Stimulated activated CD4-positive, alpha-beta T cell treated with anti-CD3 and anti-CD28 coated beads, Interleukin-1b, Interleukin-23, amount 100 ng/mL, for 4 hours (primary cell): ENCODE data around the gene GFI1B.
A peak's percentile ranks its signal among the peaks of the same experiment; 100 is the strongest.
"Not testable (repeated sequence)": the region's sequence is repeated elsewhere in the genome, so short reads cannot be mapped to it uniquely, and the experiment has no call there.

Source experiments
- DNase-seq, 2 donors: peaks; one replicate each; pipeline ENCODE4 v3.0.0-alpha.2; 2020; ENCODE audit warnings: low read depth in 2 of 2

The GFI1B gene

DNA sequence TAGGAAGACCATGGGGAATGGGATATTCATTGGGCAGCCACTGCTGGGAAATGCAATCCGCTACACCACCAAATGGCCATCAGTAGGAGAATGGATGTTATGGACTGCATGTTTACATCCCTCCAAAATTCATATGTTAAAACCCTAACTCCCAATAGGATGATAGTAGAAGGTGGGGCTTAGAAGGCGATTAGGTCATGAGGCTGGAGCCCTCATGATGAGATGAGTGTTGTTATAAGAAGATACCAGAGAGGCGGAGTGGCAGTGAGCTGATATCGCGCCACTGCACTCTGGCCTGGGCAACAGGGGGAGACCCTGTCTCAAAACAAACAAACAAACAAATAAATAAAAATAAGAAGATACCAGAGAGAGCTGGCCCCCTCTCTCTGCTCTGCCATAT lies 36.2 kb downstream of the GFI1B start:
- no peak for DNase-seq

DNA sequence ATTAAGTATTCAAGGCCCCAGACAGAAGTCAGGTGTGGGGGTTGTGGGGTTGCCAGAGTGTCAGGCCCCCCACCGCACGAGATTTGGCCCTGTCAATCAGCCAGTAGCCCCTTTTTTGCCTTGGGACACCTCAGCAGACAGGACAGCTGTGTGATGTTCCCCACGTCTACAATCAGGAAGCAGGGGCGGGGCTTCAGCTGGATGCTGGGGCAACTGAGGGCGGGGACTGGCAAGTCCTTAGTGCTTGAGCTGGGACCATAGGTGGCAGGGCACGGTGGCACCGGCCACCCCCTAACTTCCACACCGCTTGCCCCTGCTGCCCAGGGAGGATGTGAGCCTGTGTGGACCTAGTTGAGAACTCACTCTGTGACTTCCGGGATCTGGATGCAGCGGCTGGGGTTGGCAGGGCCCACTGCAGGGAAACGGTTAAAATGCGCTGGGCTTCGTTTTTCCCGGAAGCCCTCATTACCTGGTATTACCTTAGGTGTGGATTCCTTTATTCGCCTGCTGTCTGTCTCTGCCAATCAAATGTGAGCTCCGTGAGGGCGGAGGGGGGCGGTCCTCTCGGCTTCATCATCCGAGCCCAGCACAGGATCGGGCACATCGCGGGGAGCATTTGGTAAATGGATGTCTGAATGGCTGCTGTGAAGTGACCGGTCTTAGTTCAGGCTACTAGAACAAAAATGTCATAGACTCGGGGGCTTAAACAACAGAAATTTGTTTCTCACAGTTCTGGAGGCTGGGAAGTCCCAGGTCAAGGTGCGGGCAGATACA lies 44.8 kb downstream of the GFI1B start:
- peak in 1 of 2 donors; percentile 7 for DNase-seq

DNA sequence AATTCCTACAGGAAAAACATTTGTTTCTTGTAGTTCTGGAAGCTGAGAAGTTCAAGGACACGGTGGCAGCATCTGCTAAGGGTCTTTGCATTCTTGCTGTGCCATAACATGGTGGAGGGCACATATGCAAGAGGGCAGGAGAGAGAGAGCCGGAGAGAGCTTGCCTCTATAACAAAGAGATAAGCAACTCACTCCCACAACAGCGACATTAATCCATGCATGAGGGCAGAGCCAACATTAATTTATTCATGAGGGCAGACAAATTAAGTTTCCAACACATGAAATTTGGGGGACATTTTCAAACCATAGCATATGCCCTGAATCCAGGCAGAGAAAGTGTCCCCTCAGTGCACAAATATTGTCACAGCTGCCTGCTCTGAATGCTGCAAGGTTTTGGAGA lies 47.9 kb downstream of the GFI1B start:
- no peak for DNase-seq

DNA sequence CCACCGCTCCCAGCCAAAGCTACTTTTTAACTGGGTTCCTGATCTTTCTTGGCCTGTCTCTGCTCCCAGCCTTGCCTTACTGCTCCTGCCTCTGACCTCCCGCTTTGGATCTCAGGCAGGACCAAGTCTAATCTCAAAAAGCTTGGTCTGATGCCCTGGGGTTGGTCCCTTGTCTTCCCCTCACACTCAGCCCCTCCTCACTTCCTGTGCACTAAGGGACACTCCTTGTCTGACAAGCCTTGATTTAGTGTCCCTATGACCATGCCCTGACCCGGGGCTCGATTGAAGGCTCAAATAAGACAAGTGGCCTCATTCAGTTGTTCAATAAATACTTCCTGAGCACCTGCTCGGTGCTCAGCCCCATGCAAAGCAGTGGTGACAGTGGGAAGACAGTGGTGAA lies 48.6 kb downstream of the GFI1B start:
- DNase-seq, result no peak

DNA sequence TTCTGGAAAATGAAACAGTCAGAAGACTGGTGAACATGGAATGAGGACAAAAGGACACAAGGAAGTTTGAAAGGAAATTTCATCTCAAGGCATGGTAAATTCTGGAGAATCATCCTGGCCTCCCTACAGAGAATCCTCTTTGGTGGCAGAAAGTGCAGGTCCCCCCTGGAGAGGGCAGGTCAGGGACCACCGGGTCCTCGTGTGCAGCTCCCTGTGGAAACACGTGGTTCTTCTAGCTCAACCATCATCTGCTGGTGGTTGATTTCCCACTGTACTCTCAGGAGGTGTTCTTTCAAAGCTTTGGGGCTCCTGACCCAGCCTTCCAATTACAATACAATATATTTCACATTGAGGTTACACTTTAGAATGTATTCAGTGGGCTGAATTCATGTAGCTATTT lies 49.7 kb downstream of the GFI1B start:
- no peak for DNase-seq

DNA sequence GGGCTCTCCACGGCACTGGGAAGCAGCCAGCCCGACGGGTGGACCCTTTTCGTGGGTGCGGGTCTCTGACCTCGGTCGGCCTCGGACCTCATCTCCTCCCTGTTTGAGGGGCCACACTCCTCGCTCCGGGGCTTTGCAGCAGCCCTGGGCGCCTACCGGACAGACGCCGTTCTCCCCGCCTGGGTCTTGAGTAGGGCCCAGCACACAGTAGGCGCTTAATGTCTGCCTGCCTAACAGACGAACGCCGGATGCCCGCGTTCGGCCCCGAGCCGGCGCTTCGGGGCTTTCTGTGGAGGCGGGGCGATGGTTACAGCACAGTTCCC lies 51.5 kb downstream of the GFI1B start:
- DNase-seq, result no peak

DNA sequence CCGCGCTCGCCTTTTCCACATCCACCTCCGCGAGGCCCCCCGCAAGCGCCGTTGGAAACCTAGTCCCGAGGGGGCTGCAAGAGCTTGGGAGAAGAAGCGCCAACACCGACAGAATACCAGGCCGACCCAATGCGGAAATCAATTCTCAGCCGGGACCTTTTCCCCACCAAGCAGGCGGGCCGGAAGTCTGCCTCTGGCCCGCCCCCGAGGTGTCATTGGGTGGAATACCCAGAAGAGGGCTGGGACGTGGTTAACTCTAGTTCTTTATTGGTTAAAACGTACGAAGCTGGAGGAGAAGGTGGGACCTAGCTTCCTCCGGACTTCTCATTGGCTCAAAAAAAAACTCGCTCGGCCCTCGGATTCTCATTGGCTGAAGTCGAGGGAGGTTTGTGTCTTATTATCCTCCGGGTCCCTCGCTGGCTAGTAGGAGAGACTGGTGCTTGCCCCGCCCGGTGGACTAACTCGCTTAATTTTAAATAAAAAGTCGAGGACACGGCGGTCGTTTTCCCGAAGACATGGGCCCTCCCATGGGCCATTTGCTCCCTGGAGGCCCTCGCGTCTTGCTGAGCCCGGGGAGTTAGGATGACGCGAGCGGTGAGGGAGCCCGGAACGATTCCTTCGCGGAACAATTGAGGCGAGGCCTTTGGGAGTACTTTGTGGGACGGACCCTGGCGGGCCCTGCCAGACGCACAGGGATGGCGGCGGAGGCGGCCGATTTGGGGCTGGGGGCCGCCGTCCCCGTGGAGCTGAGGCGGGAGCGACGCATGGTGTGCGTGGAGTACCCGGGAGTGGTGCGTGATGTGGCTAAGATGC lies 52.0 kb downstream of the GFI1B start, which contains the start of gene GTF3C5:
Gene GTF3C5, plus strand, starts transcription at position 681 of the 813 bp plus-strand sequence. Its CDS starts 15 bp downstream, at position 696.
- DNase-seq, result peak; percentile 83 to 84

DNA sequence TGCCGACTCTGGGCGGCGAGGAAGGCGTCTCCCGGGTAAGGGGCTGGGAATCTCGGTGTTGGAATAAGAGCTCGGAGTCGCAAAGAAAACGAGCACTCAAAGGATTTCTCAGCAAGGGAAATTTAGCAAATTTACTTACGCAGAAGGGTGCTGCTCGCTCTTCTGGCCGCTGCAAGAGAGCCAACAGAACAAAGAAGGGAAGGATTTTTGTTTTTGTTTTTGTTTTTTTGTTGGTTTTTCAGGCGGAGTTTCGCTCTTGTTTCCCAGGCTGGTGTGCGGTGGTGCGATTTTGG lies 52.6 kb downstream of the GFI1B start:
- DNase-seq, result no peak

DNA sequence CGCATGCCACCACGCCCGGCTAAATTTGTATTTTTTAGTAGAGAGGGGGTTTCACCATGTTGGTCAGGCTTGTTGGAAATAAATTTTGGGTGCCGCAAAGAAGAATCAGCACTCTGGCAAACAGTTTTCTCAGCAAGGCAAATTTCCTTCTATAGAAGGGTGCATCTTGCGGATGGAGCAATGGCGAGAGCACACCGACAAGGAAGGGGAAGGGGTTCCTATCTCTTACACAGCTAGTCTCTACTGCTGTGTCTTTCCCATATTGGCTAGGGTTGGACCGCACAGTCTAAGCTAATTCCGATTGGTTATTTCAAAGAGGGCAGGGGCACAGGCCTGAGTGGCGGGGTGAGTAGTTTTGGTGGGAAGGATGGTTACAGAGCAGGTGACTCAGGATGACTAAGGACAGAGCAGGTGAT lies 53.0 kb downstream of the GFI1B start:
- DNase-seq, result no peak

DNA sequence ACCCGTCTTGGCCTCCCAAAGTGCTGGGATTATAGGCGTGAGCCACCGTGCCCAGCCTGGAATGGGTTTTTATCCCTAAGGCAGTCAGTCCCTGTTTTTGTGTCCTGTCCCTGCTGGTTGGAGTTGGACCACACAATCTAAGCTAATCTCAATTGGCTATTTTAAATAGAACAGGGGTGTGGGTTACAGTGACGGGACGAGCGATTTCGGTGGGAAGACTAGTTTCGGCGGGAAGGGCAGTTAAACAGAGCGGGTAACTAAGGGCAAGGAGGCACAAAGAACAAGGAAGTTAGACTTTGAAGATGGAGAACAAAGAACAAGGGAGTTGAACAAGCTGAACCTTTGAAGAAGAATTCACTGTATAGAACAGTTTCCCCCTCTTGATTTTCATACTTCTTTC lies 53.7 kb downstream of the GFI1B start:
- DNase-seq, result no peak

DNA sequence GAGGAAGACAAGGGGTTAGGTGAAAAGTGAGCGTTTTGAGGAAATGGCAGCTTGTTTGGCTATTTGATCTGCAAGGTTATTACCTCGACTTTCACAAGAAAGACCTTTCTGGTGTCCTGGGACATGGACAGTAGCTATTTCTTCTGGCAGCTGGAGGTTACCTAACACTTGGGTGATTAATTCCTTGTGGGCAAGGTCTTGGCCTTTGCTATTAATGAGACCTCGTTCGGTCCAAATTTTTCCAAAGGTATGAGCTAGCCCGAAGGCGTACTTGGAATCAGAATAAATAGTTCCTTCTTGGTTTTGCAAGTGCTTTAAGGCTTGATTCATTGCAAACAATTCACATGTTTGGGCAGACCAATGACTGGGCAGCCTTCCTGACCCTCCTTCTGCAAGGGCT lies 57.2 kb downstream of the GFI1B start:
- no peak for DNase-seq

DNA sequence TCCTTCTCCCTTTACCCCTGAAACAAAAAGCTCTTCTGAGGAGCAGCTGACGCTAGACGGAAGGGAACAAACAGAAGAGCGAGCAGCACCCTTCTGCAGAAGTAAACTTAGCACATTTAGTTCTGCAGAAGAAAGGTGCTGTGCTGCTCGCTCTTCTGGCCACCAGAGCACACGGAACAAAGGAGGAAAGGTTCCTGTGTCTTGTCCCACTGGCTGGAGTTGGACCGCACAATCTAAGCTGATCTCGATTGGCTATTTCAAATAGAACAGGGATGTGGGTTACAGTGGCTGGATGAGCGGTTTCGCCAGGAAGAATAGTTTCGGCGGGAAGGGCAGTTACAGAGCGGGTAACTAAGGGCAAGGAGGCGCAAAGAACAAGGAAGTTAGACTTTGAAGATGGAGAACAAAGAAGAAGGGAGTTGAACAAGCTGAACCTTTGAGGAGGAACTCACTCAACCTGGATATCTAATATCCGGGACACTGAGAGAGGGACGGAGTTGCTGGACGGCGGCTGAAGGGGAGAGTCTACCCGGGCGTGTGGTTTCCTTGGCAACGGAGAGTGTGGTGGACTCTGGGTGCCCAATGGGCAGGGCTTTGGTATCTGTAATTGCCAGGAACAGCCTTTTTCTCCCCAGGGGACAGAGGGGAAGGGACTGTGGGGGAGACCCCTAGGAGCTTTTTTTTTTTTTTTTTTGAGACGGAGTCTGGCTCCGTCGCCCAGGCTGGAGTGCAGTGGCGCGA lies 59.5 kb downstream of the GFI1B start:
- DNase-seq, result no peak

DNA sequence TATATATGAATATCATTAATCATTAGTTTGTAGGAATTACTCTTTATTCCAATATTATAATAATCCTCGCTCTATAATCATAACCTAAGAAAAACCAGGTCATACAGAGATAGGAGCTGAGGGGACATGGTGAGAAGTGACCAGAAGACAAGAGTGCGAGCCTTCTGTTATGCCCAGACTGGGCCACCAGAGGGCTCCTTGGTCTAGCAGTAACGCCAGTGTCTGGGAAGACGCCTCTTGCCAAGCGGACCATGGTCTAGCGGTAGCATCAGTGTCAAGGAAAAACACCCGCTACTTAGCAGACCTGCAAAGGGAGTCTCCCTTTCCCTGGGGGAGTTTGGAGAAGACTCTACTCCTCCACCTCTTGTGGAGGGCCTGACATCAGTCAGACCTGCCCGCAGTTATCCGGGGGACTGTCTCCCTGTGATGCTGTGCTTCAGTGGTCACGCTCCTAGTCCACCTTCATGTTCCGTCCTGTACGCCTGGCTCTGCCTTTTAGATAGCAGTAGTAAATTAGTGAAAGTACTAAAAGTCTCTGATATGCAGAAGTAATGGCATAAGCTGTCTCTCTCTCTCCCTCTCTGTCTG lies 62.5 kb downstream of the GFI1B start:
- DNase-seq, result not testable (repeated sequence)
